Activated naive CD8-positive, alpha-beta T cell (primary cell): ENCODE data around the gene IGFL4.

Experiments used
- H3K27ac Mint-ChIP-seq: one replicate; pipeline ENCODE4 v1.8.0; 2021; ENCODE audit warnings: mixed read lengths
- H3K27me3 Mint-ChIP-seq: one replicate; pipeline ENCODE4 v1.8.0; 2021; ENCODE audit warnings: mixed read lengths
- H3K36me3 Mint-ChIP-seq: one replicate; pipeline ENCODE4 v1.8.0; 2021; ENCODE audit warnings: mixed read lengths
- H3K4me1 Mint-ChIP-seq: one replicate; pipeline ENCODE4 v1.8.0; 2021; ENCODE audit warnings: low read depth, mixed read lengths
- H3K4me3 Mint-ChIP-seq: one replicate; pipeline ENCODE4 v1.8.0; 2021; ENCODE audit warnings: mild to moderate bottlenecking, mixed read lengths
- H3K9me3 Mint-ChIP-seq: one replicate; pipeline ENCODE4 v1.8.0; 2021; ENCODE audit warnings: low read depth, mixed read lengths

IGFL4 gene

GRCh38 chr19:46073268-46073922 is 32.6 kb upstream of the IGFL4 start:
- Mint-ChIP-seq H3K4me3 (no peak overlapping the region), H3K36me3 (no peaks in the 10 kb centered on the region), H3K27me3 (peaks cover 61% of the 10 kb centered on the region), H3K4me1 (peaks cover 9% of the 10 kb centered on the region), H3K27ac (no peak overlapping the region), H3K9me3 (no peaks in the 10 kb centered on the region)

GRCh38 chr19:46069806-46070341 is 29.1 kb upstream of the IGFL4 start:
- Mint-ChIP-seq H3K36me3 (no peaks in the 10 kb centered on the region), H3K9me3 (no peaks in the 10 kb centered on the region), H3K27ac (no peak overlapping the region), H3K27me3 (peaks cover 45% of the 10 kb centered on the region), H3K4me3 (no peak overlapping the region), H3K4me1 (no peaks in the 10 kb centered on the region)

- no peak overlapping the region for H3K27ac Mint-ChIP-seq
- H3K4me3 Mint-ChIP-seq, result no peak overlapping the region
- no peaks in the 10 kb centered on the region for H3K9me3 Mint-ChIP-seq
- no peaks in the 10 kb centered on the region for H3K4me1 Mint-ChIP-seq
- H3K36me3 Mint-ChIP-seq, result no peaks in the 10 kb centered on the region
- H3K27me3 Mint-ChIP-seq, result peaks cover 46% of the 10 kb centered on the region
These were observed 27.8 kb upstream of the IGFL4 start for GRCh38 chr19:46068345-46069258.

GRCh38 chr19:46067691-46068090 is 26.9 kb upstream of the IGFL4 start:
- H3K9me3 Mint-ChIP-seq, result no peaks in the 10 kb centered on the region
- H3K27me3 Mint-ChIP-seq, result peaks cover 48% of the 10 kb centered on the region
- no peaks in the 10 kb centered on the region for H3K36me3 Mint-ChIP-seq
- H3K4me3 Mint-ChIP-seq, result no peak overlapping the region
- no peaks in the 10 kb centered on the region for H3K4me1 Mint-ChIP-seq
- no peak overlapping the region for H3K27ac Mint-ChIP-seq

- no peaks in the 10 kb centered on the region for H3K4me1 Mint-ChIP-seq
- peaks cover 44% of the 10 kb centered on the region for H3K27me3 Mint-ChIP-seq
- H3K36me3 Mint-ChIP-seq, result peaks cover 2% of the 10 kb centered on the region
- no peaks in the 10 kb centered on the region for H3K9me3 Mint-ChIP-seq
- no peak overlapping the region for H3K27ac Mint-ChIP-seq
- no peak overlapping the region for H3K4me3 Mint-ChIP-seq
These were observed 25.7 kb upstream of the IGFL4 start for GRCh38 chr19:46066471-46066870.

- Mint-ChIP-seq H3K4me3 (no peak overlapping the region), H3K27me3 (peaks cover 38% of the 10 kb centered on the region), H3K4me1 (no peaks in the 10 kb centered on the region), H3K36me3 (peaks cover 2% of the 10 kb centered on the region), H3K9me3 (peaks cover 4% of the 10 kb centered on the region), H3K27ac (no peak overlapping the region)
These were observed 24.8 kb upstream of the IGFL4 start for GRCh38 chr19:46065486-46066071.

- Mint-ChIP-seq H3K4me3 (no peak overlapping the region), H3K9me3 (peaks cover 4% of the 10 kb centered on the region), H3K4me1 (no peaks in the 10 kb centered on the region), H3K27ac (no peak overlapping the region), H3K36me3 (peaks cover 6% of the 10 kb centered on the region), H3K27me3 (peaks cover 46% of the 10 kb centered on the region)
These were observed 22.4 kb upstream of the IGFL4 start for GRCh38 chr19:46063201-46063600.

GRCh38 chr19:46060012-46060411 is 19.2 kb upstream of the IGFL4 start:
- H3K4me1 Mint-ChIP-seq, result no peaks in the 10 kb centered on the region
- no peak overlapping the region for H3K27ac Mint-ChIP-seq
- peaks cover 48% of the 10 kb centered on the region for H3K27me3 Mint-ChIP-seq
- H3K36me3 Mint-ChIP-seq, result peaks cover 6% of the 10 kb centered on the region
- H3K9me3 Mint-ChIP-seq, result peaks cover 4% of the 10 kb centered on the region
- no peak overlapping the region for H3K4me3 Mint-ChIP-seq

GRCh38 chr19:46058778-46059177 is 18.0 kb upstream of the IGFL4 start:
- H3K36me3 Mint-ChIP-seq, result peaks cover 6% of the 10 kb centered on the region
- peaks cover 41% of the 10 kb centered on the region for H3K27me3 Mint-ChIP-seq
- no peak overlapping the region for H3K4me3 Mint-ChIP-seq
- H3K4me1 Mint-ChIP-seq, result no peaks in the 10 kb centered on the region
- H3K9me3 Mint-ChIP-seq, result peaks cover 4% of the 10 kb centered on the region
- no peak overlapping the region for H3K27ac Mint-ChIP-seq

GRCh38 chr19:46056536-46056935 is 15.7 kb upstream of the IGFL4 start:
- Mint-ChIP-seq H3K27me3 (peaks cover 32% of the 10 kb centered on the region), H3K27ac (no peak overlapping the region), H3K4me3 (no peak overlapping the region), H3K4me1 (no peaks in the 10 kb centered on the region), H3K9me3 (peaks cover 4% of the 10 kb centered on the region), H3K36me3 (peaks cover 3% of the 10 kb centered on the region)

- Mint-ChIP-seq H3K4me3 (no peak overlapping the region), H3K36me3 (no peaks in the 10 kb centered on the region), H3K9me3 (no peaks in the 10 kb centered on the region), H3K27me3 (peaks cover 34% of the 10 kb centered on the region), H3K27ac (no peak overlapping the region), H3K4me1 (no peaks in the 10 kb centered on the region)
These were observed 12.1 kb upstream of the IGFL4 start for GRCh38 chr19:46052896-46053295.

GRCh38 chr19:46049597-46049996 is 8.8 kb upstream of the IGFL4 start:
- Mint-ChIP-seq H3K4me1 (no peaks in the 10 kb centered on the region), H3K4me3 (no peak overlapping the region), H3K27me3 (peaks cover 41% of the 10 kb centered on the region), H3K36me3 (peaks cover 10% of the 10 kb centered on the region), H3K27ac (no peak overlapping the region), H3K9me3 (peaks cover 10% of the 10 kb centered on the region)

GRCh38 chr19:46043519-46043918 is 2.7 kb upstream of the IGFL4 start:
- Mint-ChIP-seq H3K27me3 (peaks cover 40% of the 10 kb centered on the region), H3K27ac (no peak overlapping the region), H3K36me3 (peaks cover 25% of the 10 kb centered on the region), H3K4me1 (no peaks in the 10 kb centered on the region), H3K9me3 (peaks cover 18% of the 10 kb centered on the region), H3K4me3 (no peak overlapping the region)

- Mint-ChIP-seq H3K4me1 (no peaks in the 10 kb centered on the region), H3K27me3 (peaks cover 38% of the 10 kb centered on the region), H3K36me3 (peaks cover 25% of the 10 kb centered on the region), H3K4me3 (no peak overlapping the region), H3K9me3 (peaks cover 18% of the 10 kb centered on the region), H3K27ac (no peak overlapping the region)
These were observed 1.6 kb upstream of the IGFL4 start for GRCh38 chr19:46042252-46042883.

- no peak overlapping the region for H3K4me3 Mint-ChIP-seq
- peaks cover 15% of the 10 kb centered on the region for H3K36me3 Mint-ChIP-seq
- H3K4me1 Mint-ChIP-seq, result no peaks in the 10 kb centered on the region
- H3K27me3 Mint-ChIP-seq, result peaks cover 26% of the 10 kb centered on the region
- H3K9me3 Mint-ChIP-seq, result peaks cover 8% of the 10 kb centered on the region
- H3K27ac Mint-ChIP-seq, result no peak overlapping the region
These were observed 677 bp downstream of the IGFL4 start for GRCh38 chr19:46040125-46040524.
